NCI-H460 (cell line): Measurements from ENCODE around the gene CRHR2. TPM values are rescaled to one million over a fixed set of nuclear protein-coding genes. Genes with fewer than 3 reads are reported as not detected.

ENCODE experiments used
- DNase-seq: peaks from one replicate; pipeline ENCODE4 v3.0.0-alpha.2; 2016; ENCODE audit warnings: low read depth; ENCODE audit errors: extremely low read depth
- total RNA-seq: library from RNA; depleted of rRNA; stranded (reverse); fragments of >200 nt; shearing (Covaris generic); gene quantifications from 2 replicates; pipeline ENCODE4 v1.2.3, GENCODE V29; 2014

CRHR2 gene
- total RNA-seq, 1 experiment from 2014 or later: not detected

GRCh38 chr7:30683306-30683705 lies 1.1 kb upstream of the CRHR2 start:
- no peak for DNase-seq

GRCh38 chr7:30681815-30682211 lies 443 bp downstream of the CRHR2 start:
- no peak for DNase-seq

GRCh38 chr7:30681331-30681797 lies 892 bp downstream of the CRHR2 start:
- no peak for DNase-seq

GRCh38 chr7:30679664-30680063 lies 2.6 kb downstream of the CRHR2 start:
- no peak for DNase-seq

GRCh38 chr7:30678805-30679204 lies 3.5 kb downstream of the CRHR2 start:
- DNase-seq: no peak

- DNase-seq: no peak
Observed at GRCh38 chr7:30674876-30675275, 7.4 kb downstream of the CRHR2 start.

- no peak for DNase-seq
Observed at GRCh38 chr7:30674420-30674819, 7.8 kb downstream of the CRHR2 start.

- peak; percentile 75 for DNase-seq
Observed at GRCh38 chr7:30671793-30672465, 10.3 kb downstream of the CRHR2 start.

- DNase-seq: no peak
Observed at GRCh38 chr7:30668102-30668501, 14.2 kb downstream of the CRHR2 start.

GRCh38 chr7:30667172-30667571 lies 15.1 kb downstream of the CRHR2 start:
- no peak for DNase-seq

- no peak for DNase-seq
Observed at GRCh38 chr7:30665449-30665848, 16.8 kb downstream of the CRHR2 start.

- DNase-seq: no peak
Observed at GRCh38 chr7:30665043-30665442, 17.2 kb downstream of the CRHR2 start.

GRCh38 chr7:30664184-30664885 lies 17.9 kb downstream of the CRHR2 start:
- no peak for DNase-seq

GRCh38 chr7:30663414-30663813 lies 18.8 kb downstream of the CRHR2 start:
- DNase-seq: no peak

GRCh38 chr7:30662431-30662939 lies 19.8 kb downstream of the CRHR2 start:
- no peak for DNase-seq

GRCh38 chr7:30661926-30662325 lies 20.3 kb downstream of the CRHR2 start:
- no peak for DNase-seq

GRCh38 chr7:30660331-30661255 lies 21.7 kb downstream of the CRHR2 start:
- DNase-seq: no peak

- no peak for DNase-seq
Observed at GRCh38 chr7:30659312-30659711, 22.9 kb downstream of the CRHR2 start.

- DNase-seq: no peak
Observed at GRCh38 chr7:30658479-30659074, 23.7 kb downstream of the CRHR2 start.

- no peak for DNase-seq
Observed at GRCh38 chr7:30657131-30657530, 25.1 kb downstream of the CRHR2 start.
